HEK293T (cell line): ENCODE data around the gene FBLN7.

Source experiments
- SP1 ChIP-seq: fragments of 450-650 bp; IDR thresholded peaks from 2 replicates; pipeline ENCODE4 v1.6.1; 2017
- TF ChIP-seq, protein P1 (sequence below): fragments of 450-650 bp; IDR thresholded peaks from 2 replicates; pipeline ENCODE4 v1.6.1; 2016

DNA sequence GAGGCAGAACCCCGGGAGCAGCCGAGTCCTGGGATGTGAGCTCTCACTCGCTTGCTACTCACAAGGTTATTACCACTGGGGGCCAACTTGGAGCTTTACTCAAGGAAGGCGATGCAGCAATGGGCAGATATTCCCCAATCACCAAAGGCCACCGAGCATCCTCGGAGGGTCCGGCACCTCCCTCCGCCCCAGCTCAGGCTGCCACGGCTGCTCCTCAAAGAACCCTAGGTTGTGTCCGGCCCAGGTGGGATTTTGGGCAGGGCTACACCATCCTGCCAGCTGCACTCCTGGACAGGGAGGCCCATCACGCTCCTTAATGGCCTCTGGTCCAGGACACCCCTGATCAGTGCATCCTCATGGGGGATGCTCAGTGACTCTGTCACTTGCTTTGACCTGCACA is 24.8 kb downstream of the FBLN7 start:
- no peak for TF ChIP-seq SP1
- TF ChIP-seq, protein P1, sequence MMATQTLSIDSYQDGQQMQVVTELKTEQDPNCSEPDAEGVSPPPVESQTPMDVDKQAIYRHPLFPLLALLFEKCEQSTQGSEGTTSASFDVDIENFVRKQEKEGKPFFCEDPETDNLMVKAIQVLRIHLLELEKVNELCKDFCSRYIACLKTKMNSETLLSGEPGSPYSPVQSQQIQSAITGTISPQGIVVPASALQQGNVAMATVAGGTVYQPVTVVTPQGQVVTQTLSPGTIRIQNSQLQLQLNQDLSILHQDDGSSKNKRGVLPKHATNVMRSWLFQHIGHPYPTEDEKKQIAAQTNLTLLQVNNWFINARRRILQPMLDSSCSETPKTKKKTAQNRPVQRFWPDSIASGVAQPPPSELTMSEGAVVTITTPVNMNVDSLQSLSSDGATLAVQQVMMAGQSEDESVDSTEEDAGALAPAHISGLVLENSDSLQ, result no peak
